ENCODE results near the gene BCL11A. TPM values are rescaled to one million over a fixed set of nuclear protein-coding genes. Genes with fewer than 3 reads are reported as not detected.

Gene BCL11A
- total RNA-seq, 1 donor from 2014 or later: 4.4 TPM

GRCh38 chr2:60523963-60524362 lies 29.5 kb downstream of the BCL11A start:
- H3K4me3 ChIP-seq (ENCODE audit: low read depth, low read length): no peak overlapping the region
- DNase-seq (ENCODE audit: low read depth): no peak
- no peak for TF ChIP-seq CTCF (conservative IDR thresholded peaks at IDR 0.05; ENCODE audit: low read depth, low read length)

GRCh38 chr2:60522462-60522861 lies 31.0 kb downstream of the BCL11A start:
- TF ChIP-seq CTCF (conservative IDR thresholded peaks at IDR 0.05; ENCODE audit: low read depth, low read length): no peak
- DNase-seq (ENCODE audit: low read depth): no peak

GRCh38 chr2:60521626-60522025 lies 31.8 kb downstream of the BCL11A start:
- DNase-seq (ENCODE audit: low read depth): no peak
- no peak overlapping the region for H3K4me3 ChIP-seq (ENCODE audit: low read depth, low read length)
- no peak for TF ChIP-seq CTCF (conservative IDR thresholded peaks at IDR 0.05; ENCODE audit: low read depth, low read length)

More at GRCh38 chr2:60522462-60522861, 31.0 kb downstream of the BCL11A start:
- H3K4me3 ChIP-seq (ENCODE audit: low read depth, low read length): no peak overlapping the region

GRCh38 chr2:60520917-60521539 lies 32.4 kb downstream of the BCL11A start:
- no peak overlapping the region for H3K4me3 ChIP-seq (ENCODE audit: low read depth, low read length)
- no peak for DNase-seq (ENCODE audit: low read depth)
- no peak for TF ChIP-seq CTCF (conservative IDR thresholded peaks at IDR 0.05; ENCODE audit: low read depth, low read length)

- H3K4me3 ChIP-seq (ENCODE audit: low read depth, low read length): no peak overlapping the region
Observed at GRCh38 chr2:60520151-60520876, 33.1 kb downstream of the BCL11A start.

GRCh38 chr2:60519231-60519863 lies 34.1 kb downstream of the BCL11A start:
- DNase-seq (ENCODE audit: low read depth): no peak
- TF ChIP-seq CTCF (conservative IDR thresholded peaks at IDR 0.05; ENCODE audit: low read depth, low read length): no peak
- no peak overlapping the region for H3K4me3 ChIP-seq (ENCODE audit: low read depth, low read length)

More at GRCh38 chr2:60520151-60520876, 33.1 kb downstream of the BCL11A start:
- no peak for TF ChIP-seq CTCF (conservative IDR thresholded peaks at IDR 0.05; ENCODE audit: low read depth, low read length)
- DNase-seq (ENCODE audit: low read depth): no peak

Measured in epithelial cell of proximal tubule (primary cell).